ENCODE data around the gene BCAM. TPM values are rescaled to one million over a fixed set of nuclear protein-coding genes. Genes with fewer than 3 reads are reported as not detected.
A peak's percentile ranks its signal among the peaks of the same experiment; 100 is the strongest.

BCAM gene
- polyA plus RNA-seq, 3 donors = 0.09 TPM; not detected in 2

- Mint-ChIP-seq H3K4me3 (peak overlapping the region in 1 of 2 donors; percentile 9), H3K36me3 (no peaks in the 10 kb centered on the region), H3K27ac (no peak overlapping the region), H3K4me1 (no peaks in the 10 kb centered on the region), H3K27me3 (ENCODE audit: low read depth in 3 of 3) (peaks cover 1 to 6% (median 1%) of the 10 kb centered on the region in 3 donors), H3K9me3 (no peaks in the 10 kb centered on the region)
- no peak for DNase-seq
- Histone ChIP-seq H3K36me3 (replicated peaks in 1 of 2; ENCODE audit: control insufficient read depth in 1 of 2, insufficient read depth in 2 of 2, low read length in 2 of 2) (no peaks in the 10 kb centered on the region), H3K9me3 (replicated peaks in 1 of 2; ENCODE audit: control insufficient read depth in 1 of 2, insufficient read depth in 1 of 2, low read length in 2 of 2) (no peaks in the 10 kb centered on the region), H2AFZ (ENCODE audit: insufficient read depth, low read depth, low read length, poor library complexity, severe bottlenecking) (no peak overlapping the region), H4K20me1 (ENCODE audit: insufficient read depth, low read length) (no peaks in the 10 kb centered on the region), H3K4me2 (replicated peaks; ENCODE audit: extremely low read depth, low read length, poor library complexity, severe bottlenecking) (no peak overlapping the region), H3K27ac (ENCODE audit: low read depth in 1 of 2, low read length in 2 of 2) (no peak overlapping the region), H3K27me3 (ENCODE audit: control insufficient read depth in 2 of 2, insufficient read depth in 2 of 2, low read length in 2 of 2) (no peaks in the 10 kb centered on the region), H3K4me3 (replicated peaks in 1 of 3; ENCODE audit: low read depth in 2 of 3, low read length in 3 of 3) (no peak overlapping the region), H3K4me1 (ENCODE audit: control insufficient read depth in 1 of 2, insufficient read depth in 2 of 2, low read length in 2 of 2) (peaks cover 2 to 5% of the 10 kb centered on the region in 2 donors), H3K79me2 (ENCODE audit: insufficient read depth, low read length) (no peaks in the 10 kb centered on the region), H3K9ac (ENCODE audit: insufficient read depth, low read length, poor library complexity, severe bottlenecking) (no peak overlapping the region)
- intact Hi-C loops (cut with micrococcal nuclease) = no loop called here
- no peak for TF ChIP-seq CTCF (IDR thresholded peaks at IDR 0.05)
- WGBS (ENCODE audit: insufficient coverage) = 100% methylated on average over 2 of the region's 2 CpGs
Observed at GRCh38 chr19:44839276-44839675, 30.4 kb downstream of the BCAM start.

GRCh38 chr19:44840811-44841210, 31.9 kb downstream of the BCAM start:
- peaks cover 1 to 7% (median 1%) of the 10 kb centered on the region in 3 donors for H3K27me3 Mint-ChIP-seq (ENCODE audit: low read depth in 3 of 3)
- intact Hi-C loops (cut with micrococcal nuclease) = loop anchor here (10.0 kb wide), 4 partner anchors 116 to 266 kb away; no protein-coding TSS in a partner anchor
- H3K27ac Mint-ChIP-seq = peak overlapping the region in 1 of 7 donors; percentile 62
- Histone ChIP-seq H3K79me2 (ENCODE audit: insufficient read depth, low read length) (no peaks in the 10 kb centered on the region), H3K27ac (ENCODE audit: low read depth in 1 of 2, low read length in 2 of 2) (no peak overlapping the region), H2AFZ (ENCODE audit: insufficient read depth, low read depth, low read length, poor library complexity, severe bottlenecking) (no peak overlapping the region), H3K9me3 (replicated peaks in 1 of 2; ENCODE audit: control insufficient read depth in 1 of 2, insufficient read depth in 1 of 2, low read length in 2 of 2) (no peaks in the 10 kb centered on the region), H3K36me3 (replicated peaks in 1 of 2; ENCODE audit: control insufficient read depth in 1 of 2, insufficient read depth in 2 of 2, low read length in 2 of 2) (no peaks in the 10 kb centered on the region), H3K4me1 (ENCODE audit: control insufficient read depth in 1 of 2, insufficient read depth in 2 of 2, low read length in 2 of 2) (peaks cover 14 to 20% of the 10 kb centered on the region in 2 donors), H4K20me1 (ENCODE audit: insufficient read depth, low read length) (no peaks in the 10 kb centered on the region), H3K27me3 (ENCODE audit: control insufficient read depth in 2 of 2, insufficient read depth in 2 of 2, low read length in 2 of 2) (no peaks in the 10 kb centered on the region), H3K4me3 (replicated peaks in 1 of 3; ENCODE audit: low read depth in 2 of 3, low read length in 3 of 3) (no peak overlapping the region), H3K4me2 (replicated peaks; ENCODE audit: extremely low read depth, low read length, poor library complexity, severe bottlenecking) (no peak overlapping the region), H3K9ac (ENCODE audit: insufficient read depth, low read length, poor library complexity, severe bottlenecking) (no peak overlapping the region)
- no peak for DNase-seq
- peaks cover 10% of the 10 kb centered on the region for H3K4me1 Mint-ChIP-seq
- H3K4me3 Mint-ChIP-seq = no peak overlapping the region
- TF ChIP-seq CTCF (IDR thresholded peaks at IDR 0.05) = no peak
- no peaks in the 10 kb centered on the region for H3K9me3 Mint-ChIP-seq
- 75% methylated on average over 5 of the region's 7 CpGs for WGBS (ENCODE audit: insufficient coverage)
- H3K36me3 Mint-ChIP-seq = no peaks in the 10 kb centered on the region
